Measurements from ENCODE around the gene ATP10D. TPM values are rescaled to one million over a fixed set of nuclear protein-coding genes. Genes with fewer than 3 reads are reported as not detected.

ATP10D gene
- total RNA-seq, 1 donor from 2014 or later, result 1.6 TPM

- intact Hi-C loops (cut with micrococcal nuclease), result no loop called here
- H3K27ac Mint-ChIP-seq, result no peak overlapping the region
- H3K4me1 Mint-ChIP-seq (ENCODE audit: low read depth), result no peaks in the 10 kb centered on the region
- DNase-seq (ENCODE audit: low spot score), result no peak
- no peak overlapping the region for H3K4me3 Mint-ChIP-seq (ENCODE audit: low read depth)
- H3K9me3 Mint-ChIP-seq, result no peaks in the 10 kb centered on the region
- H3K27me3 Mint-ChIP-seq (ENCODE audit: low read depth), result peaks cover 5% of the 10 kb centered on the region
- H3K36me3 Mint-ChIP-seq (ENCODE audit: low read depth), result no peaks in the 10 kb centered on the region
Observed at GRCh38 chr4:47631161-47631560, 146.1 kb downstream of the ATP10D start.

- no peaks in the 10 kb centered on the region for H3K27me3 Mint-ChIP-seq (ENCODE audit: low read depth)
- DNase-seq (ENCODE audit: low spot score), result no peak
- intact Hi-C loops (cut with micrococcal nuclease), result no loop called here
- no peaks in the 10 kb centered on the region for H3K4me1 Mint-ChIP-seq (ENCODE audit: low read depth)
- no peak overlapping the region for H3K4me3 Mint-ChIP-seq (ENCODE audit: low read depth)
- no peaks in the 10 kb centered on the region for H3K36me3 Mint-ChIP-seq (ENCODE audit: low read depth)
- peaks cover 6% of the 10 kb centered on the region for H3K9me3 Mint-ChIP-seq
- no peak overlapping the region for H3K27ac Mint-ChIP-seq
Observed at GRCh38 chr4:47639531-47639930, 154.5 kb downstream of the ATP10D start.

- no peak for DNase-seq (ENCODE audit: low spot score)
- H3K27me3 Mint-ChIP-seq (ENCODE audit: low read depth), result no peaks in the 10 kb centered on the region
- H3K4me3 Mint-ChIP-seq (ENCODE audit: low read depth), result no peak overlapping the region
- no peaks in the 10 kb centered on the region for H3K36me3 Mint-ChIP-seq (ENCODE audit: low read depth)
- intact Hi-C loops (cut with micrococcal nuclease), result no loop called here
- no peaks in the 10 kb centered on the region for H3K4me1 Mint-ChIP-seq (ENCODE audit: low read depth)
- peaks cover 6% of the 10 kb centered on the region for H3K9me3 Mint-ChIP-seq
- no peak overlapping the region for H3K27ac Mint-ChIP-seq
Observed at GRCh38 chr4:47640911-47641310, 155.8 kb downstream of the ATP10D start.

GRCh38 chr4:47641755-47642154 is 156.7 kb downstream of the ATP10D start:
- H3K36me3 Mint-ChIP-seq (ENCODE audit: low read depth), result no peaks in the 10 kb centered on the region
- no peaks in the 10 kb centered on the region for H3K4me1 Mint-ChIP-seq (ENCODE audit: low read depth)
- H3K4me3 Mint-ChIP-seq (ENCODE audit: low read depth), result no peak overlapping the region
- no peak overlapping the region for H3K27ac Mint-ChIP-seq
- no peaks in the 10 kb centered on the region for H3K27me3 Mint-ChIP-seq (ENCODE audit: low read depth)
- no peak for DNase-seq (ENCODE audit: low spot score)
- peaks cover 4% of the 10 kb centered on the region for H3K9me3 Mint-ChIP-seq
- intact Hi-C loops (cut with micrococcal nuclease), result no loop called here

- Mint-ChIP-seq H3K4me1 (ENCODE audit: low read depth) (no peaks in the 10 kb centered on the region), H3K27ac (no peak overlapping the region), H3K27me3 (ENCODE audit: low read depth) (no peaks in the 10 kb centered on the region), H3K4me3 (ENCODE audit: low read depth) (no peak overlapping the region), H3K36me3 (ENCODE audit: low read depth) (no peaks in the 10 kb centered on the region), H3K9me3 (no peaks in the 10 kb centered on the region)
- no peak for DNase-seq (ENCODE audit: low spot score)
- intact Hi-C loops (cut with micrococcal nuclease), result no loop called here
Observed at GRCh38 chr4:47642191-47642830, 157.2 kb downstream of the ATP10D start.

Other genes with a start within 250 kb of the ATP10D start
- 17.8 and 19.0 TPM in 2 replicates for gene COMMD8, start 21.6 kb upstream of the ATP10D start, total RNA-seq

All from activated T-helper 2 cell treated with anti-CD3 and anti-CD28 coated beads, Interferon-gamma antibody, Interleukin-2, Interleukin-4, amounts not matched to agents 10 μg/mL and 5 μg/mL and 100 μg/mL, durations not matched to agents 14 hours and 24 hours and 36 hours (primary cell).